Measurements from ENCODE around the gene LGR4.

- TF ChIP-seq CTCF (IDR thresholded peaks at IDR 0.05), result no peak
- TF ChIP-seq POLR2A (IDR thresholded peaks at IDR 0.05), result no peak
Observed at GRCh38 chr11:27405134-27405533, 67.5 kb downstream of the LGR4 start.

Measured in testis (tissue), 2 donors.